CD14-positive monocyte (primary cell): ENCODE results near the gene CFAP97. TPM values are rescaled to one million over a fixed set of nuclear protein-coding genes. Genes with fewer than 3 reads are reported as not detected.

ENCODE experiments used
- DNase-seq, 3 donors: peaks; one replicate each; pipeline ENCODE4 v3.0.0-alpha.2; 2011 to 2022
- H2AFZ ChIP-seq: 2 replicates; pipeline ENCODE4 v1.6.0; 2012; ENCODE audit warnings: mild to moderate bottlenecking, low read depth, low read length, inconsistent platforms; ENCODE audit not compliant: insufficient read depth, poor library complexity, severe bottlenecking
- H3K27ac ChIP-seq, 2 donors: 1 replicate in 1 of 2; 2 replicates in 1 of 2; pipeline ENCODE4 v1.5.1; 2012 to 2013; ENCODE audit warnings: low read length in 2 of 2, control low read depth in 1 of 2, inconsistent platforms in 1 of 2, low read depth in 1 of 2, mild to moderate bottlenecking in 1 of 2
- H3K27me3 ChIP-seq, 2 donors: one replicate each; pipeline versions ENCODE4 v1.6.0 to v1.6.1; 2011 to 2013; ENCODE audit warnings: low read length in 2 of 2; ENCODE audit not compliant: control insufficient read depth in 2 of 2, insufficient read depth in 2 of 2
- H3K36me3 ChIP-seq, 2 donors: replicated peaks in 1 of 2; 1 replicate in 1 of 2; 2 replicates in 1 of 2; pipeline versions ENCODE4 v1.5.1 to v1.6.1; 2012 to 2013; ENCODE audit warnings: low read length in 2 of 2, control low read depth in 1 of 2, inconsistent platforms in 1 of 2, mild to moderate bottlenecking in 1 of 2; ENCODE audit not compliant: insufficient read depth in 2 of 2, control insufficient read depth in 1 of 2
- H3K4me1 ChIP-seq, 2 donors: 1 replicate in 1 of 2; 2 replicates in 1 of 2; pipeline versions ENCODE4 v1.5.1 to v1.6.1; 2012 to 2013; ENCODE audit warnings: low read length in 2 of 2, control low read depth in 1 of 2, inconsistent platforms in 1 of 2, mild to moderate bottlenecking in 1 of 2, moderate library complexity in 1 of 2; ENCODE audit not compliant: insufficient read depth in 2 of 2, control insufficient read depth in 1 of 2
- H3K4me2 ChIP-seq: replicated peaks from 2 replicates; pipeline ENCODE3; 2012; ENCODE audit warnings: low read length, moderate library complexity, mild to moderate bottlenecking; ENCODE audit not compliant: poor library complexity, severe bottlenecking; ENCODE audit errors: extremely low read depth
- H3K4me3 ChIP-seq, 3 experiments: fragments of 200-600 bp in 1 of 3; sonication (generic) in 1 of 3; replicated peaks in 1 of 3; 1 replicate in 2 of 3; 2 replicates in 1 of 3; pipeline ENCODE4 v1.5.1; 2011 to 2013; ENCODE audit warnings: low read length in 3 of 3, mild to moderate bottlenecking in 3 of 3, control low read depth in 2 of 3, low read depth in 2 of 3, inconsistent platforms in 1 of 3, moderate library complexity in 1 of 3
- H3K79me2 ChIP-seq: 2 replicates; pipeline ENCODE4 v1.6.0; 2012; ENCODE audit warnings: mild to moderate bottlenecking, control low read depth, inconsistent platforms, low read length, moderate library complexity; ENCODE audit not compliant: insufficient read depth
- H3K9ac ChIP-seq: 2 replicates; pipeline ENCODE4 v1.6.0; 2017; ENCODE audit warnings: low read length, mild to moderate bottlenecking; ENCODE audit not compliant: insufficient read depth, poor library complexity, severe bottlenecking
- H3K9me3 ChIP-seq, 2 donors: replicated peaks in 1 of 2; 1 replicate in 1 of 2; 2 replicates in 1 of 2; pipeline versions ENCODE4 v1.5.1 to v1.6.1; 2012 to 2013; ENCODE audit warnings: low read length in 2 of 2, control low read depth in 1 of 2; ENCODE audit not compliant: control insufficient read depth in 1 of 2, insufficient read depth in 1 of 2
- H4K20me1 ChIP-seq: 2 replicates; pipeline ENCODE4 v1.6.0; 2012; ENCODE audit warnings: mild to moderate bottlenecking, low read length, control low read depth, moderate library complexity; ENCODE audit not compliant: insufficient read depth
- H3K27ac Mint-ChIP-seq, 7 donors: one replicate each; pipeline ENCODE4 v1.8.0; 2020; ENCODE audit warnings: mild to moderate bottlenecking in 7 of 7, mixed read lengths in 7 of 7, moderate library complexity in 6 of 7, inconsistent platforms in 2 of 7
- H3K27me3 Mint-ChIP-seq, 3 donors: one replicate each; pipeline ENCODE4 v1.8.0; 2021 to 2022; ENCODE audit warnings: low read depth in 3 of 3, mild to moderate bottlenecking in 3 of 3, mixed read lengths in 3 of 3, moderate library complexity in 3 of 3, inconsistent platforms in 1 of 3
- H3K36me3 Mint-ChIP-seq, 2 donors: one replicate each; pipeline ENCODE4 v1.8.0; 2020; ENCODE audit warnings: mixed read lengths in 2 of 2, inconsistent platforms in 1 of 2, mild to moderate bottlenecking in 1 of 2
- H3K4me1 Mint-ChIP-seq: one replicate; pipeline ENCODE4 v1.8.0; 2020; ENCODE audit warnings: mild to moderate bottlenecking, mixed read lengths
- H3K4me3 Mint-ChIP-seq, 2 donors: one replicate each; pipeline ENCODE4 v1.8.0; 2020; ENCODE audit warnings: mild to moderate bottlenecking in 2 of 2, mixed read lengths in 2 of 2, moderate library complexity in 1 of 2
- H3K9me3 Mint-ChIP-seq, 7 donors: one replicate each; pipeline ENCODE4 v1.8.0; 2020 to 2022; ENCODE audit warnings: mixed read lengths in 7 of 7, mild to moderate bottlenecking in 6 of 7, moderate library complexity in 6 of 7, inconsistent platforms in 2 of 7
- intact Hi-C, 2 donors: fragments of 100-400 bp; cut with micrococcal nuclease; formaldehyde crosslinking; loops; one replicate each; pipeline versions ENCODE4 v1.15.0 to v1.15.1; 2023
- polyA plus RNA-seq, 3 donors: library from polyadenylated mRNA; depleted of rRNA in 1 of 3; unstranded in 2 of 3; stranded (reverse) in 1 of 3; fragments of 300-500 nt in 2 of 3; fragments of >200 nt in 1 of 3; fragmentation: Illumina TruSeq in 2 of 3; gene quantifications; 1 replicate in 2 of 3; 2 replicates in 1 of 3; pipeline ENCODE4 v1.2.3, GENCODE V29; 2012 to 2021
- TF ChIP-seq, protein P1 (sequence below): fragments of 200-600 bp; IDR thresholded peaks from one replicate; pipeline ENCODE4 v1.8.0; 2022; ENCODE audit warnings: antibody characterized with exemption, mild to moderate bottlenecking

Gene CFAP97
- polyA plus RNA-seq, 3 donors, result 2.7 to 16.8 (median 12.3) TPM

DNA sequence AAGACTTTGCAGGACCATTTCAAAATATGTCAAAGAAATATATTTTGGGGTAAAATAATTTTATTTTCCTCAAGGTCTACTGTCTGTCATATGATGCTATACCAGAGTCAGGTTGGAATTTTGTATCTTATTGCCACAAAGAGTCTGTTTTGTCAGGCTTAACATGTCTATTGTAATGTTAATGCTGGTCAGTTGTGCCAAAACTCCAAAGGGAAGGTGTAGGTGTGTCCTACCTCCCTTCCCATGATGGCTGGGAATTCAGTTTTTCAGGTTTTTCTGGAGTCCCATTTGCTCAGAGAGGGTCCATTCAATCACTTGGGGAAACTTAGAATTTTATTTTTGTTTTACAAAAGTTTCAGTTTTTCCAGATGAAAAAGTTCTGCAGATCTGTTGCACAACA, 94.1 kb downstream of the CFAP97 start:
- TF ChIP-seq, protein P1, sequence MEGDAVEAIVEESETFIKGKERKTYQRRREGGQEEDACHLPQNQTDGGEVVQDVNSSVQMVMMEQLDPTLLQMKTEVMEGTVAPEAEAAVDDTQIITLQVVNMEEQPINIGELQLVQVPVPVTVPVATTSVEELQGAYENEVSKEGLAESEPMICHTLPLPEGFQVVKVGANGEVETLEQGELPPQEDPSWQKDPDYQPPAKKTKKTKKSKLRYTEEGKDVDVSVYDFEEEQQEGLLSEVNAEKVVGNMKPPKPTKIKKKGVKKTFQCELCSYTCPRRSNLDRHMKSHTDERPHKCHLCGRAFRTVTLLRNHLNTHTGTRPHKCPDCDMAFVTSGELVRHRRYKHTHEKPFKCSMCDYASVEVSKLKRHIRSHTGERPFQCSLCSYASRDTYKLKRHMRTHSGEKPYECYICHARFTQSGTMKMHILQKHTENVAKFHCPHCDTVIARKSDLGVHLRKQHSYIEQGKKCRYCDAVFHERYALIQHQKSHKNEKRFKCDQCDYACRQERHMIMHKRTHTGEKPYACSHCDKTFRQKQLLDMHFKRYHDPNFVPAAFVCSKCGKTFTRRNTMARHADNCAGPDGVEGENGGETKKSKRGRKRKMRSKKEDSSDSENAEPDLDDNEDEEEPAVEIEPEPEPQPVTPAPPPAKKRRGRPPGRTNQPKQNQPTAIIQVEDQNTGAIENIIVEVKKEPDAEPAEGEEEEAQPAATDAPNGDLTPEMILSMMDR, result no peak
- Mint-ChIP-seq H3K4me3 (no peak overlapping the region), H3K4me1 (no peaks in the 10 kb centered on the region), H3K27ac (no peak overlapping the region), H3K9me3 (no peaks in the 10 kb centered on the region), H3K27me3 (peaks cover 10 to 21% (median 10%) of the 10 kb centered on the region in 3 donors), H3K36me3 (no peaks in the 10 kb centered on the region)
- Histone ChIP-seq H3K4me1 (no peaks in the 10 kb centered on the region), H2AFZ (no peak overlapping the region), H4K20me1 (no peaks in the 10 kb centered on the region), H3K36me3 (no peaks in the 10 kb centered on the region), H3K79me2 (no peaks in the 10 kb centered on the region), H3K4me3 (no peak overlapping the region), H3K9ac (no peak overlapping the region), H3K4me2 (no peak overlapping the region), H3K27me3 (peaks cover 0 to 2% of the 10 kb centered on the region in 2 donors), H3K27ac (no peak overlapping the region), H3K9me3 (no peaks in the 10 kb centered on the region)
- no peak for DNase-seq
- intact Hi-C loops, result no loop called here

Other genes starting within 250 kb of the CFAP97 start
- gene HELT, start 185.5 kb downstream of the CFAP97 start, polyA plus RNA-seq, result not detected
- gene SLC25A4, start 60.7 kb downstream of the CFAP97 start, polyA plus RNA-seq, result under 1 TPM in 1 of 3 donors, not detected in 2; 0.07 TPM
- under 1 TPM; 0.31 to 0.40 (median 0.36) TPM for gene SNX25, start 5.6 kb upstream of the CFAP97 start, polyA plus RNA-seq
- under 1 TPM; 0.04 to 0.10 (median 0.09) TPM for gene LRP2BP, start 191.9 kb upstream of the CFAP97 start, polyA plus RNA-seq
- gene ANKRD37, start 192.8 kb upstream of the CFAP97 start, polyA plus RNA-seq, result 1 to 10 TPM; 4.2 to 6.5 (median 5.4) TPM
- gene UFSP2, start 222.0 kb upstream of the CFAP97 start, polyA plus RNA-seq, result 10 to 100 TPM in 2 of 3 donors, 1 to 10 TPM in 1; 6.8 to 23.5 (median 13.8) TPM